Medulla oblongata (tissue), 1 donor: ENCODE measurements around the gene RHOH.

Source experiments
- DNase-seq: peaks from one replicate; pipeline ENCODE4 v3.0.0-alpha.2; 2015; ENCODE audit errors: extremely low spot score

RHOH gene

DNA sequence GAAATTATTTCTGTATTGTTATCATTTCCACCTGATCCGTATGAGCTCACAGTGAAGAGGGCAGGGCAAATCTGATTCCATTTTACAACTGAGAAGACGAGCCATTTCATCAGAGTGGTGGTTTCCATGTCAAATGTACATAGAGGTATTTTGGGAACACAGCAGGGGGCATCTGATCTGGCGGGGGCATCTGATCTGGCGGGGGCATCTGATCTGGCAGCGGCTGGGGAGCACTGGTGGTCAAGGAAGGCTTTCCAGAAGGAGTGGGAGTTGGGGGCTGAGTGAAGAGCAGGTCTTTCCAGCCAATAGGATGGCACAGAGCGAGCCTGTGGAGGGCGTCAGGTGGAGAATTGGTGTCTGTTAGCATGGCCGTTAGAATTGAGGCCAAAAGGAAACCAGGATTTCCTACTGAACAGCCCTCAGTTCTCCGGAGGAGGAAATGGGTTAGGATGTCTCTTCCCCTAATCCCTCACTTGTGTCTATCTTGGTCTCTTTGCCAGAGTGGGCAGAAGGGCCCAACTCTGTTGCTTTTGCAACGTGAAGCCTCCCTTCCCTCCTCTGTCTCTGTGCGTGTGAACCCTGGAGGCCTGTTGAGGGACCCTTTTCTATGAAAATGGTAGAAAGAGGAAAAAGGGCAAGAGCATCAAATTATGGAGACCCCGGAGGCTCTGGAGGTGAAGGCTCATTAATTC, 41.3 kb downstream of the RHOH start:
- DNase-seq, result no peak

DNA sequence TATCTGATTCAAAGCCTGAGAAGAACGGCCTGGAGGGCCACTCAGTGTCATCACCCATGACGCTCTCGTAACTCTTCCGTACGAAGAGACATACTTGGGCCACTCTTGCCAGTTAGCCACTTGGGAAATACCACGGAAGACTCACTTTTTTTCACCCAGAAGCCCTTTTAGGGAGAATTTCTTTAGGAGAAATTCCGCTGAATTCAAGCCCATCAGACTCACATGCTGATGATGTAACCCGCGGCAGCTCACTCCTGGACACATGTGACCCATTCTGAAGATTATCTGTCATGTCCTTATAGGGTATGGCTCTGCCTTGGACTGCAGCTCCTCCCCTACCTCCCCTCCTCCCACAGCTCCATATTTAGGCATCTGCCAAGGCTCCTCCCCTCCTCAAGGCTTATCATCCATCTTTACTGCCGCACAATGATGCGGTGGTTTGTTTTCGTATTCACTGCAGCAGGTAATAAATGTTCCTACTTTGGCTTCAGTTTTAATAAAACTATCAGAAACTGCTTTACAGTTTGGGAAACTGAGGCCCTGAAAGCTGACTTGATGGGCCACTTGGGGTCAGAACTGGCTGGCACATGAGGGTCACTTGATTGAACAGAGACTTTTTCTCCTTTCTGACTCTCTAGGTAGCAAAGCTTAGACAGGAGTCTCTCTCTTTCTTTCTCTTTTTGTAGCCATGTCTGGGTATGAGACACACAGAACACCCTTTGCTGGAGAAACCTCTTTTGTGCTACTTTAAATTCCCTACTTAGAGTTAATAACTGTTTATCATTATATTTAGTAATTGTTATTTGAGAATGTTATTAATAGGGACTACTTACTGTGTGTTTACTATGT, 42.1 kb downstream of the RHOH start:
- DNase-seq, result no peak

DNA sequence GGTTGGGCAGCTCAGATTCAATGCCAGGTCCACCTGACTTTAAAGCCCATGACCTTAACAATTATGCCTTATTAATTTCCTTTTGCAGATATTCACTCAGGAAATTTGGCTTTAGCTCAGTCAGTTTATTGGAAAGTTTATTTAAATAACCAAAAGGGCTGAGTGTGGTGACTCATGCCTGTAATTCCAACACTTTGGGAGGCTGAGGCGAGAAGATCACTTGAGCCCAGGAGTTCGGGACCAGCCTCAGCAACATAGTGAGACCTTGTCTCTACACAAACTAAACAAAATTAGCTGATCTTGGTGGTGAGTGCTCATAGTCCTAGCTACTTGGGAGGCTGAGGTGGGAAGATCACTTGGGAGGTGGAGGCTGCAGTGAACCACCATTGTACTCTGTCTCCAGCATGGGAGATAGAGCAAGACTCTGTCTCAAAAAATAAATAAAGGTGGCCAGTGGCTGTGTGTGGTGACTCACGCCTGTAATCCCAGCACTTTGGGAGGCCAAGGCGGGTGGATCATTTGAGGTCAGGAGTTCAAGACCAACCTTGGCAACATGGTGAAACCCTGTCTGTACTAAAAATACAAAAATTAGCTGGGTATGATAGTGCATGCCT, 43.3 kb downstream of the RHOH start:
- DNase-seq, result no peak

DNA sequence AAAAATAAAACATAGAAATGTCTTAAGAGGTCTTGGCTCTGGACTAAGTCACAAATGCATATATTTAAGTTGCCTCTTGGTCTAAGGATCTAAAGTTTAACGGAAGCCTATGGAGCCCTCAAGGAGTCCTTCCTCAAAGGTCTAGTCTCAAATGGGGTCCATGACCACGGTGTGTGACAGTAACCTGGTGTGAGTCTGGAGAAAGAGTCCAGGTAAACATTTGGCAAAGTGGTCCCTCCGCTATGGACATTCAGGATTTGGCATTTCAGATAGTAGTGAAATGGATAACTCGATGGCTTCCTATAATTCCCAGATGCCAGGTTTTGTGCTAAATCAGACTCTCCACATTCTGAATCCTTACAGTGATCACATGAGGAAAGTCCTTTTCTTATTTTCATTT, 44.2 kb downstream of the RHOH start:
- no peak for DNase-seq

DNA sequence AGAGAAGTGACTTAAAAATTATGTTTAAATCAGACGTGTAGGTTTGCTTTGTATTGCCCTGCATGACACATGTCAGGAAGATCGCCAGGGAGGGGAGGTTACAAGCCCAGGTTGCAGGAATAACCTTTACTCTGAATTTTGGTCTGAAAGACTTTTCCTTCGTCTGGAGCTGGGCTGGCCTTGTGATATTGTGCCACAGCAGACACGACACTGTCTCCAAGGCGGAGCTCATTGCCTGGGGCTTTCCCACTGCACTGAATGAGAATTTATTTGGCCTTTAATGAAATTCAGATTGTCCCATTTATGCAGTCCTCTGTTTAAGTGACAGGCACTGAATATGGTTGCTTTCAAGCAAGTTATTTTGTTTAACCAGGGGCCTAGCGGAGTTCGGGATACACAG, 45.1 kb downstream of the RHOH start:
- DNase-seq, result no peak

DNA sequence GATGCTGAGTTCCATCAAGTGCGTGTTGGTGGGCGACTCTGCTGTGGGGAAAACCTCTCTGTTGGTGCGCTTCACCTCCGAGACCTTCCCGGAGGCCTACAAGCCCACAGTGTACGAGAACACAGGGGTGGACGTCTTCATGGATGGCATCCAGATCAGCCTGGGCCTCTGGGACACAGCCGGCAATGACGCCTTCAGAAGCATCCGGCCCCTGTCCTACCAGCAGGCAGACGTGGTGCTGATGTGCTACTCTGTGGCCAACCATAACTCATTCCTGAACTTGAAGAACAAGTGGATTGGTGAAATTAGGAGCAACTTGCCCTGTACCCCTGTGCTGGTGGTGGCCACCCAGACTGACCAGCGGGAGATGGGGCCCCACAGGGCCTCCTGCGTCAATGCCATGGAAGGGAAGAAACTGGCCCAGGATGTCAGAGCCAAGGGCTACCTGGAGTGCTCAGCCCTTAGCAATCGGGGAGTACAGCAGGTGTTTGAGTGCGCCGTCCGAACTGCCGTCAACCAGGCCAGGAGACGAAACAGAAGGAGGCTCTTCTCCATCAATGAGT, 46.6 kb downstream of the RHOH start:
- no peak for DNase-seq

DNA sequence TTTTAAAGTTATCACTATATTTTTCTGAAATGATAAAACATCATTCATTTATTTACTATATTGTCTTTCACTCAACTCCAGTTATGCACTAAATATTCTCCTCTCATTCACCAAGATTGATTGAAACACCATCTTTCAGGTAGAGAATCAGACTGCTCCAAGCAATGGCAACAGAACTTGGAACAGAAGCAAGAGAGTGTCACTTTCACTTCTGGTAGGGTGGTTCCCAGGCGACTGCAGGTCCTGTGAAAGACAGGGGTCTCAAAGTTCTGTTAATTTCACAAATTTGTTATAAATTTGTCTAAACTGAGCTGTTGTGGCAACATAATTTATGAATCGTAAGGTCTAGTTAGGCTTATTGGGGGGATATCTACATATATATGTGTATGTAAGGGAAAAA, 47.8 kb downstream of the RHOH start:
- DNase-seq, result no peak

DNA sequence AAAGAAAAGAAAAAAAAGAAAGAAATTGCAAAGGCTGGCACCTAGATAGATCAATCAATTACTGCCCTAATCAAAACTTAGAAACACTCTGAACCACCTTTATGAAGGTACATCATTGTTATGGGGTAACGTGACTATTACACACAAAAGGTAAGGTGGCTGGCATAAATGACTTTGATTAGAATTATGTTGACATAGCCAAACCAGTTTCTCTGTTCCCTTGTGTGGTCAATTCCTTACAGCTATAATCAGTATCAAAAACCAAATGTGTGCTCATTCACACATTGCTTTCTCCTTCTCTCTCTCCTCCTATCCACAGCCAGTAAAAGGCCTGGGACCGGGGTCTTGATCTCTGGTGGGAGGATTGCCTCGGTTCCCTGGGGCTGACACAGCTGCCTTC, 48.7 kb downstream of the RHOH start:
- DNase-seq, result no peak

DNA sequence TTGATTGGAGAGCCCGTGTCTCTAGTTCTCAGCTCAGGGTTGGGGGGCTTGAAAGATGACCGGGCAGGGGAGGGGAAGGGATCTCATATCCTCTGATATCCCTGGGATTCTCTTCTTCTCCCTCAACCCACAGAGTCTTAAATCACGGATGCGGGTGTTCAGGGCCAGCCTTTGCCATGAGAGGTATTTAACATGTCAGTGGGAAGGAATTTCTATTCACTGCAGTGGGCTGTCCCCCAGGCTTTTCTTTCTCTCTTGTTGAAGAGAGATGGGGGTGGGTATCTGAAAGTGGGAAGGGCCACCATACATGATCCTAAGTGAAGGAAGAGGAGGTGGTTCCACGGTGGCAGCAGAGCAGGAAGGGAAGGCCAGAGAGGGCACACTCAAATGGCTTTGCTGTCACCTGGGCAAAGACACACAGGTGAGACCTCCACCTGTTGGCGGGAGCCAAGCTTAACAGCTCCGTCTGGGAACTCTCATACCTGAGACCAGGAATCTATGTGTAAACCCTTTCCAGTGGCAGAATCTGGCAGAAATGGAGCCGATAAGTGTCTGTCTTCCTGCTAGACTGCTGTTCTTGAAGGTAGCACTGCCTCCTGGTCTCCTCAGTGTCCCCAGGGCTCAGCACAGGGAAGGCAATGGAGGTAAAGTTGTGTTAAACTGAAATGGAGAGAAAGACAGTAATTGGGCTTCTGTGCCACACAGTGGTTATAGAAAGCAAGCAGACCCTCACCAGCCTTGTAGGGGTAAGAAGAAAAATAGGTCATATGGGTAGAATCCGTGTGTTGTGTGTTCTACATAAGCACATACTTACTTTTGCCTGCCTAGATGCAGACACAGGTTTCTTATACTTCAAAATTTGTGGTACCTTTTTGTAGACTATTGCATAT, 49.4 kb downstream of the RHOH start:
- DNase-seq, result no peak

DNA sequence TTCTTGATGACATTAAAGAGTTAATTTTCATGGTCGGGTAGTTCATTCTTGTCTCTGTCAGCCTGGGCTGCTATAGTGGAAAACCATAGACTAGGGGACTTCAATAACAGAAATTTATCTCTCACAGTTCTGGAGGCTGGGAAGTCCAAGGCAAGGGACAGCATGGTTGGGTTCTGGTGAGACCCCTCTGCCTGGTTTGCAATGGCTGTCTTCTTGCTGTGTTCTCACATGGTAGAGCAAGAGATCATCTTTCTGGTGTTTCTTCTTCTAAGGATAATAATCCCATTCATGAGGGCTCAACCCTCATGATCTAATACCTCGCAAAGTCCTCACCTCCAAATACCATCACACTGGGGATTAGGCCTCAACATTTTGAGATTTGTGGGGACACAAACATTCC, 50.1 kb downstream of the RHOH start:
- DNase-seq, result no peak

DNA sequence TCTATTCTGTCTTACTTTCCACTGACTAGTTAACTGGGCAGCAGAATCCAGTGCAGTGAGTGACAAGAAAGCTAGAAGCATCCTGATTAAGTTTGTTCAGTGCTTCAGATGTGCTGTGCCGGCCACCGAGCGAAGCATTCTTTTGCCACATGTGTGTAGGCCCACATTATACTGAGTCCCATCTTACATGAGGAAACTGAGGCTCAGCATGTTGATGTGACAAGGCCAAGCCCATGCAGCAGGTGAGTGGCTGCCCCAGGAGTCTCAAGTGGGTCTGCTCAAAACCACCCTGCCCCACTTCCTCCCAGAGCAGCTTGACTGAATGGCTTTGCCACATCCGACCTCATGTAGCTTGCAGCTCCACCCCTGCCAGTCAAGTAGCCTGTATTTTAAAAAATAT, 50.5 kb downstream of the RHOH start:
- no peak for DNase-seq

DNA sequence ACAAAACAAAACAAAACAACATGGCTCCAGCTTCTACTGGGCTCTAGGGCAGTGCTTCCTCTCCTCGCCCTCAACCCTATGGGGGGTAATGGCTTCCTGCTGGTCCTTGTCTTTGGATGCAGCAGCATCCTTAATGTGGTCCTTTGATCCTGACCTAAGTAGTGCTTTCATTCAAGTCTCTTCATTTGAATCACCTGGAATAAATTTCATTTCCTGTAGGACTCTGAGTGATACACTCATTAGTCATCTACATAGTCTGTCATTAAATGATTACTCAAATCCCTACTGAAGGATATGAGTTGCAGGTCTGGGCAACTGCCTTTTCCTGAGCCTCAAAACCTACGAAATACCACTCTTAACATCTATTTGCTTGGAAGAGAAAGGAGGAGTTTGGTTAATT, 54.5 kb downstream of the RHOH start:
- no peak for DNase-seq

DNA sequence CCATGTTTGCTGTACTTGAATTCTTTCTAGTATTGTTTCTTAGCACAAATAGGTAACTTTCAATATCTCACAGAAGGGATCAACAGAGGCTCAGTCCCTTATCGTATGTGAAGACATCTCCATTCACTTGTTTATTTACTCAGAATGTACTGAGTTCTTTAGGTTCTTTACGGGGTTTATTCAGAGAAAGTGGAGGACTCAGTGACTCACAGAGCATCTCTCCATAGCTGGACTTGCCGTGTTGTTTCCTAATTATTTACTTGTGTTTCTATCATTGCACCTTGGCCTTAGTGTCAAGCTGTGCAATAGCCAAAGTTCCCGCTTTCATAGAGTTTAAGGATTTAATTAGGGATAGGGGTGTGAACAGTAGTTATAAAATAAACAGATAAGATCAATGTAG, 57.1 kb downstream of the RHOH start:
- DNase-seq, result no peak

DNA sequence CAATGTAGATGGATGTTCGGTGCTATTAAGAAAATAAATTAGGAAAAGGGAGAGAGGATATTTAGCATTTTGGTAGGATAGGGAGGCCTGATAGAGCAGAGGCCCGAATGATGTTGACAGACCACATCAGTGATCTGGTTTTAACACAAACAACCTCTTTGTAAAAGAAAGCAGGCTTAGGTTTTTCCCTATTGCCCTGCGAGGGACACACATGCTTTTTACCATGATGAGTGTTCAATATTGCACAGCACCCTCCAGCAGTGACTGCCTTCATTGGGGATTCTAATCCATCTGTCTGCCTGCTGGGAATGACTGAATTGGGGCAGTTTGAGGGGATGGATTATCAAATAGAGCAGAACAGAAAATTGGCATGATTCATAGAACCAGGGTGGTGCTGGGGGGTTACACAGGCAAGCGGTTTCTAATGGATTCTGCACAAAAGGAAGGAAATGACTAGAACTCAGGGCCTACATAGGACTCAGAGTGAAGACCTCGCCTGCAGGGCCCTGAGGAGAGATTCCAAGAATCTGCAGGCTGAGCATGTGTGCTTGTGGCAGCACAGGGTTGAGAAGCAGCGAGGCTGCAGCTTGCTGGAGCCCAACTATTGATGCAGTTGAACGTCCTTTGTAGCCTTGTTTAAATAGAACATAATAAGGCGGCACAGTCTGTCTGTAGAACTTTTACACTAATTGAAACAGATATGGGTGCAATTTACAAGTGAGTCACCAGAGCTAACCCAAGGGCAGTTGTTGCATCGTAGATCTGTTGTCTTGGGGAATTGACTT, 58.0 kb downstream of the RHOH start:
- DNase-seq, result peak; percentile 16

DNA sequence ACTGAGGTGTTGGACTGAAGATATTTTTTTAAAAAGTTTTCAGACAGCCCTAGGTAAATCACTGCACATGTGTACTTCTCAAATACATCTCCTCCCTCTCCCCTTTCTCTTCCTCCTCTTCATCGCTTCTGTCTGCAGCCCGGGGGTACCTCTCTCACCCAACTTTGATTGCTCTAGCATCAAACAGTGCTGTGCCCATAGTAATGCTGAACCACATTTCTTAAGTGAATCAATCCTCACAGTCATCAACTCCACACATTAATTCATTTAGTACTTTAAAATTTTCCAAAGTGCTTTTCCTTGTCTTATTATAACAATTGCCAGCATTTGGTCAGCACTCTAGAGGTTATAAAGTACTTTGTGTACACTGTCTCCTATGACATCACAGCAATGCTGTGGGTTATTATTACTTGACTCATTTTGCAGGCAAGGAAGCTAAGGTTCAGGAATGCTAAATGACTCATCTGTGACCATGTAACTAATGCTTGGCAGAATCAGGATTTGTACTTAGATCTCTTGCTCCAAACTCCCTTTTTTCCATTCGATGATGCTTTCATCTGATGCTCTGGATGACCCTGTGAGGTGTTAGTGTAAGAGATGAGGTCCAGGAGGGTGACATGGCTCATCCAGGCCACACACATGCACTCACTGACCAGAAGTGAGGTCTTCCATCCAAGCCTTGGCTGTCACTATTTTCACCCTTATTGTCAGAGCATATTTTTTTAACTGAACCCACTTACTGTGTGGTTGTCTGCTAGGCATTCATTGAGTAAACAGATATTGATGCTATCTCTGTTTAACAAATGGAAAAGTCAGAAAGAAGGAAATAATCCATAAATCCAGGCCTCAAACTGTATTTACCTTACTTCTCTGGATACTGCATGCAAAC, 58.8 kb downstream of the RHOH start:
- no peak for DNase-seq

DNA sequence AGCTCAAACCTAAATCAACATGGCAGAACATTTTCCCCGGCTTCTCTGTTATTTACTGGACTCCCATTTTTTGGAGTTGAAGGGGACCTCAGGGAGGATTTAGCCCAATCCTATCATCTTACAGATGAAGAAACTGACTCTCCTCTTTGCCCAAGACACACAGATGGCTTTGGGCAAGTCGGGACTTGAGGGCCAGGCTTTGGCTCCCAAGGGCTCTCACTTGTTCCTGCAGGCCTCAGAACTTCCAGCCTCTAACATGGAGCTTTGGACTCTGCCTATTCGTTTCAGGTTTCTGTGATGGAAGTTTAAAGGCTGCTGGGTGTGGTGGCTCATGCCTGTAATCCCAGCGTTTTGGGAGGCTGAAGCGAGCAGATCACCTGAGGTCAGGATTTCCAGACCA, 59.5 kb downstream of the RHOH start:
- no peak for DNase-seq

DNA sequence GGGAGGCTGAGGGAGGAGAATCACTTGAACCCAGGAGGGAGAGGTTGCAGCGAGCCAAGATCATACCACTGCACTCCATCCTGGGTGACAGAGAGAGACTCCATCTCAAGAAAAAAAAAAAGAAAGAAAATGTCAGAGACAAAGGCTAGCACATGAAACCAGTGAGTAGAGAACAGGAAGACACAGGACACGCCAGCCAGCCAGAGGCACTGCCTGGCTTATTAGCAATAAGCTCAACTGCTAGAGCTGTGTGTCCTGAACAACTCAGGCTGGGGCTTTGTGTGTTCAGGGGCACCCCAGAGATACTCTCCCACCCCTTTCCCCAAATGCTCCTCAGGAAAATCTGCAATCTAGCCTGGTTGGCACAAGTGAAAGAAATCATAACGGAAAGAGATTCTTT, 60.0 kb downstream of the RHOH start:
- DNase-seq, result no peak

DNA sequence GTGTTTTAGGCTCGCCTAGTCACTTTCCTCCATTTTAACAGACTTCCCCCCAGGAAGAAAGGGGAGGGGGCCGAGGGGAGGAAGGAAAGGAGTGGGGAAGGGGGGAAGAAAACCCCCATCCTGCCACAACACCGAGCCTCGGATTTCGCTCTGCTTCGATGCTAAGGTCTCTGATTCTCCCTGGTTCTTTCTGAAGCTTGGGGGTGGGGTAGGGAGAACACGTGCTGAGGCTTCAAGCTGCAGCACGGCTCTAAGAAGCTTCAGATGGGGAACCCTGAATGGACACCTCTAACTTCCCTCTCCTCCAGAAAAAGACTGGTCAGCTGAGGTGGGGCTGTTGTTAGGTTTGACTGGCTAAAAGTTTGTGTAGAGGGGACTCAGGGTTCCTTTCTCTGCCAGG, 61.8 kb downstream of the RHOH start:
- DNase-seq, result no peak

DNA sequence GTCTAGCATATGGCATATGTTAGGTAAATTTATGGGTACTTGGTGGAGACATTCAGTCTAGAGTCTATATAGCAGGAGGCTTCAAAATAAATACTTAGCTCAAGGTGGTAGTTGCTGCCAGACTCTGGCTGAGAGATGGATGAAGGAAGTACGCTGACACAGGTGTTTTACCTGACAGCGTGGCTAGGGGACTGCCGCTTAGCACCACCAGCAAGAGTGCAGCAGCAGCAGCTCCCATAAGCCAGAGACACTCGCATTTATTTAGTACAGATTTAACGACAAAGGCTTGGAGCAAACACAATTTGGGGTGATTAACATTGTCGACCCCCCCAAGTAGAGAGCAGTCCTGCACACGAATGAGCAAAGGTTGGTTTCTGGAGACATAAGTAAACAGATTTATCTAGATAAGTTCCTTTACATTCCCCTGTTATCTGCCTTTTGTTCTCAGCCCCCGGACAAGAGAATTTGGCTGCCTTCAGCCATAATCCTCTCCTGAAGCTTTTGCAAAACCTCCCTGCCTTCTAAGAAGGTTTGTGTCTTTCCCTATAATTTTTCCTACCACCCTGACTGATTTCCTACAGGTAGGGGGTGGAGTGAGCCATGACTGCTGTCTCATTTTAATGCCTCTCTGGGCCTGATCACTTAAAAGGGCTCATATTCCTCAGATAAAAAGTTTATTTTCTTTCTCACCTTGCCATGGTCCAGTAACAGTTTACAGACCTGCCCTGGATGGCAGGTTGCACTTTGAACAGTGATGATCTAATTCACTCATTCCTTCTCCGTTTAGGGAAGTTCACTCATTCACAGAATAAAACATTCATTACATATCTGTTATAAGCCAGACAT, 64.6 kb downstream of the RHOH start:
- no peak for DNase-seq
